ENCODE measurements around the gene DNAH7.

DNAH7 gene

DNA sequence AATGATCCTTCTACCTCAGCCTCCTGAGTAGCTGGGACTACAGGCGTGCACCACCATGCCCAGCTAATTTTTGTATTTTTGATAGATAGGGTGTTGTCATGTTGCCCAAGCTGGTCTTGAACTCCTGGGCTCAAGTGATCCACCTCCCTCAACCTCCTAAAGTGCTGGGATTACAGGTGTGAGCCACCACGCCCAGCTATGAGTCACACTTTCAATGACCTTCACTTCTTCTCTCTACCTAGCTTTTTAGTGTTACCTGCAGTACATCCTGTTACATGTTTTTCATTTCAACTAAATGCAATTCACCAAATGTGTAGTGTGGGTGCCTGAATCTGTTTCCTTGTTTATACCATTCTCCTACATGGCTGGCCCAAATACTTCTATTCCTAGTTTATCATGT lies 347.6 kb downstream of the DNAH7 start:
- DNase-seq (ENCODE audit: low spot score) = no peak

DNA sequence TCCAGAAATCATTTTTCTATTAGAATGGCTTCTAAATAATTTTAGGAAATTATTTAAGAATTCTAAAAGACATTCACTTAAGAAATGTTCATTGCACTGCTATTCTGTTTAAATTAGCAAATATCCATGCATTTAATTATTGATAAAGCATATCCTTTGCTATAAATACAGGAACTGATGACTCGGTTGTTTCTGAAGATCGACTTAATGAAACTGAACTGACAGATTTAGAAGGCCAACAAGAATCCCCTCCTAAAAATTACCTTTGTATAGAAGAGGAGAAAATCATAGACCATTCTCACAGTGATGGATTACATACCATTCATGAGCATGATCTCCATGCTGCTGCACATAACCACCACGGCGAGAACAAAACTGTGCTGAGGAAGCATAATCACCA lies 352.2 kb downstream of the DNAH7 start:
- no peak for DNase-seq (ENCODE audit: low spot score)

DNA sequence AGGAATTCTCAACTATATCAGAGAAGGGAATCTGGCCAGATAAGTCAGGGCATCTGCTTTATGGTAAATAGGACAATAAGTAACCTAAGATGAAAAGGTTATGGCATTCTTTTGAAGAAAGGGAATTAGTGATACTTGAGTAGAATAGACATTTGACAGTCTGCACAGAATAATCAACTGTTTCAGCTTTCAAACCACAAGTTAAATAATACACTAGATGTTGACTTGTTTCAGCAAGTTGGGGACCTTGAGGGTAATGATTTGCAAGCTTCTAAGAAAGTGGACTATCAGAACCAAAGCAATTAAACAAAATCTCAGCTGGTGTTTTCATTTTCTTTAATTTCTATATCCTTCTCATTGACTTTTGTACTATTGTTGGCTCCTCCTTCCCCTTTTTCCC lies 357.2 kb downstream of the DNAH7 start:
- DNase-seq (ENCODE audit: low spot score) = no peak

DNA sequence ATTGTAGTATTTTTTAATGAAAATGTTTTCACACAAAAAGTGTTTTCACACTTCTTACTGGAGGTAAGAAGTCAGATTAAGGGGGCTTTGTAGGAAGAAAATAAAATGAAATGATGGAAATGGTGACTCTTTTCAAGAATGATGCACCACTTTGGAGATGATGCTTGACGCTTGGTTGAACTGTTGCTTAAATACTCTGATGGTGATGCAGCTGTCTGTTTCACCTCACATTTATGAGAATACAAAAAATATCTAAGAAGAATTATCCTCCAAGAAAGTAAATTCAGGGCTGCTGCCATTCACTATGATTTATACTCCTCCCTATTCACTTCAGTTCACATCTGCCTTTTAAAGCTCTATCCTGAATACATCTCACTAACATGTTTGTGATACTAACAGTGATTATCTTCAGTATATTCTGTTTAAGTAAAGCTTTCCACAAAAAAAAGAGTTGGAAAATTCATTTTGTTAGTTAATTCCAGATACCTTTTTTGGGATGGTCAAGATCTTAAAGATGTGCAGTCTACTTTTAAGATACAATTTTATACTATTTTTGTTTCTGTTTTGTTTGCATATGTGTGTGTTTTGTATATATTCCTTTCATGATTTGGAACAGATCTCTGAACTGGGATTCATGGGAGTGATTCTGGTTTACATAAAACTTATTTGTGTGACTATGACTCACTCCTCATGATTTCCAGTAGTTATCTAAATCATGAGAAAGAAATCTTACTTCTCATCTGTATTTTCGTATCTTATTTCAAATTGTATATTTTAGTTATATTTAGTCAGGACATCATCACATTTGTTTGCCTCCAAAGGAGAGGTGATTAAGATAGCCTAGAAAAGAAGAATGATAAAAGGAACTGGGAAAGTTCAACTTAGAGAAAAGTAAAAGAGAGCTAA lies 358.5 kb downstream of the DNAH7 start:
- no peak for DNase-seq (ENCODE audit: low spot score)

DNA sequence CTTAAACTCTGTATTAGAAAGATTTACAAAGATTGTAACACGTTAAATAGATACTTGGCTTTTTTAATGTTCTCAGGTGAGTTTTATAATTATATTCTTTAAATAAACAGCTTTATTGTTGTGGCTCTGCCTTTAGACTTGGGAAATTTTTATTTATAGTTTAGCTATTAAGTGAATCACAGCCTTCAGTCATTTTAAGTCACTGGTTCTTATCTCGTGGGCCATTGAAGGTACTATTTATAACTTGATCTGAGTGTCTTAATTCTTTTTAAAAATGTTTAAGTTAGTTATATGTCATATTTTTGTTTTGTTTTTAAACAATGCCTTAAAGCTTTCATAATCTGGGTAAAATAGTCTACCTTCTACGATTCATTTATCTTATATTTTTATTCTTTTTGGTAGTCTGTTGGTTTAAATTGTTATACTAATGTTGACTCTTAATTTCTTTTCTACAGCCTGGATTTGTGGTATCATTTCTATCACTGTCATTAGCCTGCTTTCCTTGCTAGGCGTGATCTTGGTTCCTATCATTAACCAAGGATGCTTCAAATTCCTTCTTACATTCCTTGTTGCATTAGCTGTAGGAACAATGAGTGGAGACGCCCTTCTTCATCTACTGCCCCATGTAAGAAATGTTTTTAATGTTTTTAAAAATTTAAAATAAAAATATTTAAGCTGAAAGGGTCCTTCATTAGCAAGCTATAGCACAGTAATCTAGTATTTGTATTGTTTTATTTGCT lies 362.3 kb downstream of the DNAH7 start:
- DNase-seq (ENCODE audit: low spot score) = no peak

DNA sequence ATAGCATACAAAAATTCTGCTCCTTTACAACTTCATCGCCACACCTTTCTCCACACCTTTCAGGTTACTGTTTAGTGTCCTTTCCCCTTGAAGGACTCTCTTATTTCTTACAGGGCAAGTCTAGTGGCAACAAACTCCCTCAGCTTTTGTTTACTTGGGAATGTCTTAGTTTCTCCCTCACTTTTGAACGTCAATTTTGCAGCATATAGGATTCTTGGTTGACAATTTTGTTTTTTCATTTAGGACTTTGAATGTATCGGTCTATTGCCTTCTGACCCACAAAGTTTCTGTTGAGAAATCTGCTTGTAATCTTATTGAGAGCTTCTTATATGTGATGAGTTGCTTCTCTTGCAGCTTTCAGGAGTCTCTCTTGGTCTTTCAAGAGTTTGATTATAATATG lies 368.2 kb downstream of the DNAH7 start:
- no peak for DNase-seq (ENCODE audit: low spot score)

DNA sequence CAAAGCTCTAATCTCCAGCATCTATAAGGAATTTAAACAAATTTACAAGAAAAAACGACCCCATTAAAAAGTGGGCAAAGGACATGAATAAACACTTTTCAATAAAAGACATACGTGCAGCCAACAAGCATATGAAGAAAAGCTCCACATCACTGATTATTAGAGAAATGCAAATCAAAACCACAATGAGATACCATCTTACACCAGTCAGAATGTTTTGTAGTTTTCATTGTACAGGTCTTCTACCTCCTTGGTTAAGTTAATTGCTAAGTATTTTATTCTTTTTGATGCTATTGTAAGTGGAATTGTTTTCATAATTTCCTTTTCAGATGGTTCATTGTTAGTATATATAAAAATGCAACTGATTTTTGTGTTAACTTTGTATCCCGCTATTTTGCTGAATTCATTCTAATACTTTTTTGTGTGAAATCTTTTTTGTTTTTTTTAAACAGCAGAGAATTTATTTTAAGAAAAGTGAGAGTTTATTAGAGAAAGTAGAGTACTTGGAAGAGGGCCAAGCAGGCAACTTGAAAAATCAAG lies 370.9 kb downstream of the DNAH7 start:
- DNase-seq (ENCODE audit: low spot score) = no peak

DNA sequence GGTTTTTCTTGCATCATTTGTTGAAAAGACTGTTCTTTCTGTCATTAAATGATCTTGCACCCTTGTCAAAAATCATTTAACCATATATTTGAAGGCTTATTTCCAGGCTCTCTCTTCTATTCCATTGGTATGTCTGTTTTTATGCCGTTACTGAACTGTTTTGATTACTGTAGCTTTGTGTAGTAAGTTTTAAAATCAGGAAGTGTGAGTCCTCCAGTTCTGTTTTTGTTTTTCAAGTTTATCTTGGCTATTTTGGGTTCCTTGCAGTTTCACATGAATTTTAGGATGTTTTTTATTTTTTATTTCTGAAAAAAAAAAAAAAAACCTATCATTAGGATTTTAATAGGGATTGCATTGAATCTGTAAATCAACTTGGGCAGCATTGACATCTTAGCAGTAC lies 372.6 kb downstream of the DNAH7 start:
- no peak for DNase-seq (ENCODE audit: low spot score)

DNA sequence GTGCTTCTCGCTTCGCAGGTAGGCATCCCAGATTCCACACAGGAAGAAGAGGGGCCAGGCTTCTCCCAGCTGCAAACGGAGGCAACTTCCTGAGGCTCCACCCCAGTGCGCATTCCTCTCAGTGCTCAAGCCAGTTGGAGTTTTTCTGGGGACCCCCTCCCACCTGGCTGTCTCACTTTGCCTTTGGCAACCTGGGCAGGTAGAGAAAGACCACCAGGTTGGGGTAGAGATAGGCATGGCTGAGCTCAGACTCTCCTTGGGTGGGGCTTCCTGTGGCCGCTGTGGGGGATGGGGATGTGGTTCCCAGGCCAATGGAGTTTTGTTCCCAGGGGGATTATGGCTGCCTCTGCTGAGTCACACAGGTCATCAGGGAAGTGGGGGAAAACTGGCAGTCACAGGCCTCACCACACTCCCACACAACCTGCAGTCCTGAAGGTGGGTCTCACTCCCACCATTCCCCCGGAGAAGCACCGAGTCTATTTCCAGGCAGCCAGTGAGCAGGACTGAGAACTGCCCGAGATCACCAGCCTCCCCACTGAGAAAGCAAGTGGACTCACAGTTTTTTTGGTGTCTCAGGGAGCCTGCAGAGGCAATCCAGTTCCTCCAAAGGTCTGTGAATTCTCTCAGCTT lies 373.5 kb downstream of the DNAH7 start:
- no peak for DNase-seq (ENCODE audit: low spot score)

DNA sequence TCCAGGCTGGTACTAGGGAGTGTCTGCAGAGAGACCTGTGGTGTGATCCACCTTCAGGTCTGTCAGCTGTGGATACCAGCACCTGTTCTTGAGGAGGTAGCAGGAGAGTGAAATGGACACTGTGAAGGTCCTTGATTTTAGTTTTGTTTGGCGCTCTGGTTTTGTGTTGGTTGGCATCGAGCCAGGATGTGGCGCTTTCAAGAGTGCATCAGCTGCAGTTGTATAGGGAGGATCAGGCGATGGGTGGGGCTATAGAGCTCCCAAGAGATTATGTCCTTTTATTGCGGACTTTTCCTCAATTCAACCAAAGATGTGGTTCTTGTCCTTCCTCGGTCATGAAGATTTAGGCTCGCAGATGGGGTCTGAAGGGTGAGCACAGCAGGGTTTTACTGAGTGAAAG lies 374.1 kb downstream of the DNAH7 start:
- DNase-seq (ENCODE audit: low spot score) = no peak

DNA sequence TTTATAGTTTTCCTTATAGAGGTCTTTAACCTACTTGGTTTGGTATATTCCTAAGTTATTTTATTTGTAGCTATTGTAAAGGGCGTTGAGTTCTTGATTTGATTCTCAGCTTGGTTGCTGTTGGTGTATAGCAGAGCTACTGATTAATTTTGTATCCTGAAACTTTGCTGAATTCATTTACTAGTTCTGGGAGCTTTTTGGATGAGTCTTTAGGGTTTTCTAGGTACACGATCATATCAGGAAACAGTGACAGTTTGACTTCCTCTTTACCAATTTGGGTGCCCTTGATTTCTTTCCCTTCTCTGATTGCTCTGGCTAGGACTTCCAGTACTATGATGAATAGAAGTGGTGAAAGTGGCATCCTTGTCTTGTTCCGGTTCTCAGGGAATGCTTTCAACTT lies 376.1 kb downstream of the DNAH7 start:
- peak; percentile 27 for DNase-seq (ENCODE audit: low spot score)

All from activated CD4-positive, alpha-beta T cell treated with anti-CD3 and anti-CD28 coated beads, Interleukin-2, Interleukin-4, amounts not matched to agents 100 ng/mL and 50 ng/mL, durations not matched to agents 16 hours and 8 hours (primary cell).